Mammary epithelial cell (primary cell): ENCODE data around the gene EFCAB12.

Source experiments
- CTCF ChIP-seq, 2 donors: IDR thresholded peaks in 1 of 2; conservative IDR thresholded peaks in 1 of 2; 2 replicates each; pipeline ENCODE4 v1.5.1; 2011 to 2012; ENCODE audit warnings: inconsistent platforms in 2 of 2, low read length in 2 of 2, mild to moderate bottlenecking in 2 of 2, control low read depth in 1 of 2, low read depth in 1 of 2; ENCODE audit not compliant: insufficient read depth in 1 of 2; ENCODE audit errors: extremely low read depth in 1 of 2
- EZH2 ChIP-seq: IDR thresholded peaks from 2 replicates; pipeline ENCODE4 v1.6.1; 2012; ENCODE audit warnings: low read length, inconsistent platforms, borderline replicate concordance

- TF ChIP-seq CTCF (conservative IDR thresholded peaks at IDR 0.05 in 1 of 2, IDR thresholded peaks at IDR 0.05 in 1 of 2; ENCODE audit: extremely low read depth in 1 of 2, insufficient read depth in 1 of 2, low read depth in 1 of 2, low read length in 2 of 2) (no peak), EZH2 (no peak)
Observed at GRCh38 chr3:129441215-129441614, 12.8 kb upstream of the EFCAB12 start.
